ENCODE results near the gene ADPRHL1.

The ADPRHL1 gene

DNA sequence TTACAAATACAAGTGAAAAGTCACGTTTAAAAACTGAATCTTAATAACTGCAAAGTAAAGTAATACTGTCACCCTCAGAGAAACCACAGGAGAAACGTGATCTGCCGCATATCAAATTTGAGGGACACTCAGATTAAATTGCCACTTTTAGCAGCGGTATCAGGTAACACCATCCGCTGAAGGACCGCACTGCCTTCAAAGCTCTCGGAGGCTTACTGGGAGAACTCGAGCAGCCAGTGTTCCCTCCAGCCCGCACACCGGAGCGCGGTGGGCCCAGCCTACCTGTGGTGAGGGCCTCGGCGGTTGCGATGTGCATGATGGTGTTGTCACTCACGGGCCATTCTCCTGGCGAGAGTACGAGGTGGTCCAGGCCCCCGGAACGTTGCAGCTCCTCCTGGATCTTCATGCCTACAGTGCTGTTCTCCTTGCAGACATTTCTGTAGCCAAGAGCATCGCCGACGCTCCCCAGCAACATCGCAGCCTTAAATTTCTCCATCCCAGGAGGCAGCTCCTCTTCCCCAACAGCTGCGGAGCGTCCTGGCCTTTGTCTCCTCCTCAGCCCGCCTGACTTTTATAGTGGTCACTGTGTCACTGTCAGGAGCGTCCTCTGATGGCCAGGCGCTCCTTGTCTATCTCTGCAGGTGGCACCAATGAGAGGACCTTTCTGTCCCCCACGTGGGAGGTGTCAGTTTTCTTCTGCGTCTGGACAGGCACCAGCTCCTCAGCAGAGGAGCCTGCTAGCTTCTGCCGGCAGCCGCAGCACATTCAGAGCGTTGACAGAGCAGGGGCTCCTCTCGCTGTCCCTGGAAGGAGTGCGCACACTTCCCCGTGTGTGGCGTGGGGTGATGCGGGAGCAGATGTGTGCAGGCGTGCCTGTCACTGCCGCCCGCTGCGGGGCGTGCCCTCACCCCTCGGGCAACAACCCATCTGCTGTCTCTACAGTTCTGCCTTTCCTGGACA, at the start of gene ADPRHL1:
ADPRHL1 (minus strand) TSS at position 547 of the 960 bp plus-strand sequence; CDS start at position 496, 51 bp downstream.
- peak in 1 of 2 experiments; percentile 13 for DNase-seq

DNA sequence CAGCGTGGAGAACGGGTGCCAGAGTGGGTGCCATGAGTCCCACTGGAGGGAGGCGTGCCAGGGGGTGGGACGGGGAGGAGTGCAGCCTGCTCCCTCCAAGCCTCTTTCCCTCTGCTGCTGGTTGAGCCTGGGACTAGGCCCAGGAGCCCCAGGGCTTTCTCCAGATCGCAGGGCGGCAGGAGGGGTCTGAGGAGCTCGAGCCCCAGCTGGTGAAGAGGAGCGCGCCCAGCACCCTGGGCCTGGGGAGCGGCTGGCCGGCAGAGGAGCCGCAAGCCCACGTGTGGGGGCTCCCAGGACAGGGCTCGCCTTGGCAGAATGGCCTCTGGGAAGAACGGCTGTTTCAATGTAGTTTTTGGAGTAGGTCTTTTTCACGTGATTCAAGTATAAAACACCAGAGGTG, 49.4 kb upstream of the ADPRHL1 start:
- DNase-seq, result no peak

DNA sequence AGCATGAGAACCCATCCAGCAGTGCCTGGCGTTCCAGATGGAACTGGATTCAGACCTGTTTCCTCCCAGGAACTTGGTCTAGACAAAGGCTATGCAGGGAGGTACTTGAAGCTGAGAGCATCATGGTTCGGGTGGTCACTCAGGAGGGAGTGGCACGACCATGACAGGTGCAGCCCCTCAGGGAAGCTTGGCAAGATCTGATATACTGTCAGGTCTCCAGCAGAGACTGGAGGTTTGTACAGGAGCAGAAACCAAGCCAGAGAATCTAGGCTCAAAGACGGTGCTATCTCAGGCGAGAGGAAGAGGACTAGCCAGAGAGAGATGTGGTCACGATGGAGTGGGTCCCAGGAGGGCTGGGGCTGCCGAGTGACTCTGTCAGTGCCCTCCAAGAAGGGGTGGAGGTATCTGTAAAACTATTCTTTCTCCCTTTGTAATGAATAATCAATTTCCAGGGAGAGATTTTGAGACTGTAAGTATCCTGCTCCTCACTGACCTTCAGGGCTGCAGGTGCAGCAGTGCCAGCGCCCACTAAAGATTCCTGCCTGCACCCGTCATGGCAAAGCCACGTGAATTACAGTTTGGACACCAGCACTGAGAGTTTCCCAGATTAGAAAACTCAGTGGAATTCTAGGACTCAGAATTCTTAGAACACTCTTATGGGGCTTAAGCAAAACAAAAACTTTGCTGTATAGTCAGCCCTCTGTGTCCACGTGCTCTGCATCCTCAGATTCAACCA, 47.4 kb upstream of the ADPRHL1 start:
- no peak for DNase-seq

DNA sequence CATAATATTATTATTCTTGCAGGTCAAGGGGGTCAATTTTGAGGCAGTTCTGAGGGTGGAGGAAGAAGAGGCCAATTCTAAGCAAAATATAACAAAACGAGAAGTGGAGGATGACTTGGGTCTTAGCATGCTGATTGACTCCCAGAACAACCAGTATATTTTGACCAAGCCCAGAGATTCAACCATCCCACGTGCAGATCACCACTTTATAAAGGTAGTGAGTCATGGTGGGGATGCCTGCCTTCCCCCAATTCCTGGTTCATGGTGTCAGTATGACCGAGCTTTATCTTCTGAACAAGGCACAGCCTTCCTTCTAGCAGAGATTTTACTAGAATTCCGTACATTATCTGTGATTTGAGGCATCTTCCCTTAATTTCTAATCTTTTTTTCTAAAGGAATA, 46.6 kb upstream of the ADPRHL1 start:
- no peak for DNase-seq

DNA sequence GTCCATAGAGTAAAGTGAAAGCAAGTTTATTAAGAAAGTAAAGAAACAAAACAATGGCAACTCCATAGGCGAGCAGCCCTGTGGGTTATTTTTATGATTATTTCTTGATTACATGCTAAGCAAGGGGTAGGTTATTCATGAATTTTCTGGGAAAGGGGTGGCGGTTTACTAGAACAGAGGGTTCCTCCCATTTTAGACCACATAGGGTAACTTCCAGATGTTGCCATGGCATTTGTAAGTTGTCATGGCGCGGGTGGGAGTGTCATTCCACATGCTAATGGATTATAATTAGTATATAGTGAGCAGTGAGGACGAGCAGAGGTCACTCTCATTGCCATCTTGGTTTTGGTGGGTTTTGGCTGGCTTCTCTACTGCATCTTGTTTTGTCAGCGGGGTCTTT, 45.6 kb upstream of the ADPRHL1 start:
- no peak for DNase-seq

DNA sequence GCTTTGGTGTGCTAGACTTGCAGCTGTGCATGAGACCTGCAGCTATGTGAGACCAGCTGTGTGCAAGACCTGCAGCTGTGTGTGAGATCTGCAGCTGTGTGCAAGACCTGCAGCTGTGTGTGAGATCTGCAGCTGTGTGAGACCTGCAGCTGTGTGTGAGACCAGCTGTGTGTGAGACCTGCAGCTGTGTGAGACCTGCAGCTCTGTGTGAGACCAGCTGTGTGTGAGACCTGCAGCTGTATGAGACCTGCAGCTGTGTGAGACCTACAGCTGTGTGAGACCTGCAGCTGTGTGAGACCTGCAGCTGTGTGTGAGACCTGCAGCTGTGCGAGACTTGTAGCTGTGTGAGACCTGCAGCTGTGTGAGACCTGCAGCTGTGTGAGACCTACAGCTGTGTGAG, 43.9 kb upstream of the ADPRHL1 start:
- no peak for DNase-seq

DNA sequence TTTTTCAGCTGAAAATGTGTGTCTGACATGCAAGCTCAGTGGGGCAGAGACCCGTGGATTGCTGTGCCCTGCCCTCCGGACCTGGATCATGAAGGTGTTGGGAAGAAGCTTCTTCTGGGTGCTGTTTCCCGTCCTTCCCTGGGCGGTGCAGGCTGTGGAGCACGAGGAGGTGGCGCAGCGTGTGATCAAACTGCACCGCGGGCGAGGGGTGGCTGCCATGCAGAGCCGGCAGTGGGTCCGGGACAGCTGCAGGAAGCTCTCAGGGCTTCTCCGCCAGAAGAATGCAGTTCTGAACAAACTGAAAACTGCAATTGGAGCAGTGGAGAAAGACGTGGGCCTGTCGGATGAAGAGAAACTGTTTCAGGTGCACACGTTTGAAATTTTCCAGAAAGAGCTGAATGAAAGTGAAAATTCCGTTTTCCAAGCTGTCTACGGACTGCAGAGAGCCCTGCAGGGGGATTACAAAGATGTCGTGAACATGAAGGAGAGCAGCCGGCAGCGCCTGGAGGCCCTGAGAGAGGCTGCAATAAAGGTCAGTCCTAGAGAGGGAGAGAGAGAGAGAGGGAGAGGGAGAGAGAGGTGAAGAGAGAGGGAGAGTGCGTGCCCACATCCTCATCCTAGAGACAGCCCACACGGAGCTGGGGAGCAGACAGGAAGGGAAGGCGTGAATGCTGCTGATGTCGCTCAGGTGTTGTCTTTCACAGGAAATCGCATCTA, 42.4 kb upstream of the ADPRHL1 start:
- no peak for DNase-seq

DNA sequence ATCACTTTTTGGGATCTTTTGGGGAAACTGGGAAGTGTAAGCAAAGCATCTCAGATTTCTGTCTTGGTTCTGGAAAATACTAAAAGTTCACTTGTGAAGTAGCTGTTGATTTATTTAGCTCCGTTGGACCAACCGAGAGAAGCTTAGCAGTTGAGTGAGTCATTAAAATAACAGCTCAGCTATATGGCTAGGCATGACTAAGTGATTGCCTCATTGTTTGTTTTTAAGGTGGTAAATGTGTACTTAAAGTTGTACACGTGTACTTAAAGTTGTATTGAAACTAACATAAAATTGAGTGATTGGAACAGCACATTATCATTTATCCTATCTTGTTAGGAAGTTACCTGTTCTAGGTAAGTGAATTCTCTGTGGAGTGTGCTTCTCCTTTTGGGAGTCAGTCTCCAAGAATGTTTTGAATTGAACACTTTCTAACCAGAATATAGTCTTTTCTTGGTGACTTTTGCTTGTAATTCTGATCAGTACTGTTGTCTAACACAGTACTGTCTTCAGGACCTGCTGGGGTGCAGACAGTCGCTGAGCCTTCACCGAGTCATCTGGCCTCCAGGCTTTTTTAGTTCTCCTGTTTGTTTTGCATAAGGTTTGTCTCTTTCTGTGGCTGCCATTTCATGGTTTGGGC, 40.1 kb upstream of the ADPRHL1 start:
- DNase-seq, result no peak

DNA sequence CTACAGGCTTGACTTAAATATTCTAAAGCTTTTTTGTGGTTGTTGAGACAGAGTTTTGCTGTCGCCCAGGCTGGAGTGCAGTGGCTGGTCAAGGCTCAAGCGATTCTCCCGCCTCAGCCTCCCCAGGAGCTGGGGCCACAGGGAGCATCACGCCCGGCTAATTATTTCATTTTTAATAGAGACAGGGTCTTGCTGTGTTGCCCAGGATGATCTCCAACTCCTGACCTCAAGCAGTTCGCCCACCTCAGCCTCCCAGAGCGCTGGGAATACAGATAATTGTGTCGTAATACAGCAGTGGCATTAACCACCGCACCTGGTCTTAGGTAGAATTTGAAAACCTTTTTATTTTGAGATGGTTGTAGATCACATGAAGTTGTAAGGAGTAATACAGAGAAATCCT, 38.7 kb upstream of the ADPRHL1 start:
- DNase-seq, result no peak

DNA sequence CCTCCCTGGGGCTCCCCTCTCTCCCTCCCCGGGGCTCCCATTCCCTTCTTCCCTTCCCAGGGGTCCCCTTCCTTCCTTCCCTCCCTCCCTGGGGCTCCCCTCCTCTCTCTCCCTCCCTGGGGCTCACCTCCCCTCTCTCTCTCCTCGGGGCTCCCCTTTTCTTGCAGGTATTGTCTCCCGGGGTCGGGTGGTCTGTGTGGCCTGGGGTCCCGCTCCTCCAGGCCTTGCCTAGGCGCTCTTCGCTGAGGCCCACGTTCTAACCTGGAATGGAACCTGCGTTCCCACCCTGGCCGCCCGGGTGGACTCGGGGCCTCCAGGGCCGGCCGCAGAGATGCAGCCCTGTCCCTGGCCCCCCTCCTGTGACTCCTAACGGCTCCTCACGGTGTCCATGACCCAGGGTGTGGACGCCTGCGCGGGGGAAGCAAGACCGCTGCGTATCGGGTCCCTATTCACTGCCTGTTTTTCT, 38.2 kb upstream of the ADPRHL1 start:
- peak in 1 of 2 experiments; percentile 21 for DNase-seq

DNA sequence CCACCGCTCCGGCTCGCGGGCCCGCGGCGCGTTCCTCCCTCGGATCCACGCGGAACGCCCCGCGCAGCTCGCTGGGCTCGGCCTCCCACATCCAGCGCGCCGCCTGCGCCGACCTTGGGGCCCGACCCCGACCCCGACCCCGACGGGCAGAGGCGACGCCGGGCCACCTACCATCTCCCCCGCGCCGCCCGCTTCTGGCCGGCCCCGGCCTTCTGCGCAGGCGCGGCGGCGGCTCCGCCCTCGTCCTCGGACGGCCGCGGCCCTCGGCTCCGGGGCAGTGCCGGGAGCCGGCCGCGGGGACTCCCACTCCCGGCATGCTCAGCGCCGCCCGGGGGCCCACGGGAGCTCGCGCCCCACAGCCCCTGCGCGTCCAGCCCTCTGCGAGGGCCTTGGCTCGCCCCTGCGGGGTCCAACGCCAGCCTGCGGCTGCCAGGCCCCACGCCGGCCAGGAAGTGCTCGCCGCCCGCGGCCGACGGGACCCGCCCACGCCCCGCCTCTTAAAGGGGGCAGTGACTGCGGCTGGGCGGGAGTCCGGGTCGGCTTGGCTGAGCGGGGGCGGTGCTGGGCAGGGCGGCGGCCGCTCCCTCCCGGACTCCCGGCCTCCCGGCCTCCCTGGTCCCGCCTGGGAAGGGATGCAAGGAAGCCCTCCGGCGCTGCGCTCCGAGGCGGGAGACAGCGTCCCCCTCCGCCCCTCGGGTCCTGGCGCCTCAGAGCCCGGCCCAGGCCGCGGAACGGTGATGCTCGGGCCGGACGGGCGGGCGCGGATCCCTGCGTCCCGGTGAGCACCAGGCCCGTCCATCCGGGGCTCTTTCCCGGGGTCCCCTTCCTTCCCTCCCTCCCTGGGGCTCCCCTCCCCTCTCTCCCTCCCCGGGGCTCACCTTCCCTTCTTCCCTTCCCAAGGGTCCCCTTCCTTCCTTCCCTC, 37.5 kb upstream of the ADPRHL1 start, which contains the start of gene DCUN1D2:
DCUN1D2 (minus strand) TSS at position 216 of the 922 bp plus-strand sequence; CDS start at position 174, 42 bp downstream.
- peak; percentile 81 to 90 for DNase-seq

DNA sequence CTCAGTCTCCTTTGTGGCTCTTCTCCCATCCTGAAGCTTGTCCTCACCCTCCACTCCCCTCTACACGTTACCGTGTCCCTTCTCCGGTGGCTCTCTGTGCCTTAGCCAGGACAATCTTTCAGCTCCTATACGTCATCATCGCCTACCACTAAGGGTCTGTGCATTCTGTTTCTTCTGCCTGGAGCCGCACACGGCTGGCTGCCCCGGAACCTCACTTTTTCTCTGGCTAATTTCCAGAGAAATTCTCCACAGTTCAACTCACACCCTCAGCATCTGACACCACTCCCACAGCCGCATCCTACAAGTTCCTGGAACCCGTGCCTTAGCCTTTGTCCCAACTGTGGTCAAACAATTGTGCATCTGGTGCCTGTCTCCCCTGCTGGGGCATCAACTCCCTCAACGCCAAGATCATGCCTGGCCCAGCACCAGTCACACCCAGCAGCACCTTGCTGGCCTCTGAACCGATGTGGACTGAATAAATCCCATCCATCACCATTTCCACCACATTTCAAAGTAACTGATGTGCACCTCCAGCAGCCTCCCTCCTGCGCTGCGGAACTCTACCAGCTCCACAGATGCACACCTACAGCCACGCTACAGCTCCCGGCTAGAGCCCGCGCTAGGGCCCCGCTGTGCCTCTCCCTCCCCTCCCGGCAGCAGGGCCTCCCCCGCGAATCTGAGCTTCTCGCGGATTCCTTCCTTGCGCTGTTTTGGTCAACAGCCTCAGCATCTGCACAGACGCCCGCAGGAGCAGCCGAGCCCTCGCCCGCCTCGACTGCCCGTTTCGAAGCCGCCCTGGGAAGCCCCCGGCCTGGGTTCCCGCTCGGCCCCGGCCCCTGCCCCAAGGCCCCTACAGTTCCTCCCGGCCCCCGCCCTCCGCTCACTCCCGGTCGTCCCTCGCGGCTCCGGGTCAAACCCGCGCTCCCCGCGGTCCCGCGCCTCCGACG, 36.5 kb upstream of the ADPRHL1 start:
- peak in 1 of 2 experiments; percentile 14 for DNase-seq

DNA sequence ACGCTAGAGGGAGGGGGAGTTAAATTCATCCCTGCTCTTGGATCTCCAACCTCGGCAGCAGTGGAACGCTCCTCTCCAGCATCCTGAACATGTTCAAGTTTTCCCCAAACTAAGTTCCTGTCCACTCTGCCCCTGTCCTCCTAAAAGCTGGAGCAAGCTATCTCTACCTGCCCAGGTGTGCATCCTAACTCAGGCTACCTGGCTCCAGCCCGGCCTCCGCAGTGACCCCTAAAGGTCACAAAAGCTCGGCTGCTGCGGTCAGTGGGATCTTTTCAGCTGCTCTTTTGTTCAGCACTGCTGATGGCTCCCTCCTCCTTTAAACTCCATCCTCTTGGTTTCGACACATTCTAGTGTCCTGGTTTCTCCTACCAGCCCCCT, 35.9 kb upstream of the ADPRHL1 start:
- no peak for DNase-seq

DNA sequence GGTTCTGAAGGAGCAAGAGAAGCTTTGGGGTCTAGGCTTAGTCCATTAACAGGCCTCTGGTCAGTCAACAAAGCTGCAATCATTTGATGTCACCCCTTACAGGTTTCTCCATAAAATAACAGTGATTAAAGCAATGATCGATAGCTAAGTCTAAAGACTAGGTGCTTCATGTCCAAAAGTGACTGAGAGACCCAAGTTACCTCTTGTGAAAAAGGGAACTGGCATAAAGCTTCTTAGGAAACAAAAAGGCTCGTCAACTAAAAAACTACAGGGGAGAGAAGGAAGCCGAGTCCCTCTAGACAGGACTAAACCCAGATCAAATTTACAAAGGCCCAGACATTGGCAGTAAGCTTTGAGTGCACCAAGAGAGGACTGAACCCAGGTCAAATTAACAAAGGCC, 35.0 kb upstream of the ADPRHL1 start:
- DNase-seq, result no peak

DNA sequence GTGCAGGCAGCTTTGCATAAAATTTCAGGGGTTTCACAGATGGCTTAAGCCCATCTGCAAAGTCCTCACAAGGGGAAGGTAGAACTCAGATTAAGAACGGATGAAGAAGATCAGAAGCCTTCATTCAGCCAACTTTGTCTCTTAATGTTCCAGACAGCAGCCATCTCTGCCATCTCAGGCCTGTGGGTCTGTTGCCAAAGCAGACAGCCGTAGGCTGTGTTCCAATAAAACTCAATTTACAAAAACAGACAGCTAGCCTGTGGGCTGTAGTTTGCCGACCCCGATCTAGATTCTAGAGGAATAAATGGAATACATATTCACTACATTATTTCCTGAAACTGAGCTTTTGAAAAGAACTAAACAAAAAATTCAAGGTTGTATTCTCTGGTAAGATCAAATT, 33.4 kb upstream of the ADPRHL1 start:
- DNase-seq, result no peak

DNA sequence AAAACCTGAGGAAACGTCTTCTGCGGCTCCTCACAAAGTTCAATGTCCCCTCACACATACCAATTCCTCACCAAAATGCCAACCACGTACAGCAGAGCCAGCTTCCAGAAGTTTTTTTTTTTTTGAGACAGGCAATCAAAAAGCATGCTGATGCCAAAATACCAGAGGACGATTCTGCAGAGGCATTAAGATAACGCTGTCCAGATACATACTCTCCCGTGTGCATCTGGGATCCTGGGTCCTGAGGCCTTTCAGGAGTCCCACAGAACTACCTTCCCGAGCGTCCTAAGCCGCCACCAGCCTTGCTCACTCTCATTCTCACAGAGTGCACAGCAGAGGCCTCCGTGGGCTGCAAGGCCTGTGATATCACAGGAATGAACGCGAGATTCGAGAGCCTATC, 32.3 kb upstream of the ADPRHL1 start:
- DNase-seq, result no peak

DNA sequence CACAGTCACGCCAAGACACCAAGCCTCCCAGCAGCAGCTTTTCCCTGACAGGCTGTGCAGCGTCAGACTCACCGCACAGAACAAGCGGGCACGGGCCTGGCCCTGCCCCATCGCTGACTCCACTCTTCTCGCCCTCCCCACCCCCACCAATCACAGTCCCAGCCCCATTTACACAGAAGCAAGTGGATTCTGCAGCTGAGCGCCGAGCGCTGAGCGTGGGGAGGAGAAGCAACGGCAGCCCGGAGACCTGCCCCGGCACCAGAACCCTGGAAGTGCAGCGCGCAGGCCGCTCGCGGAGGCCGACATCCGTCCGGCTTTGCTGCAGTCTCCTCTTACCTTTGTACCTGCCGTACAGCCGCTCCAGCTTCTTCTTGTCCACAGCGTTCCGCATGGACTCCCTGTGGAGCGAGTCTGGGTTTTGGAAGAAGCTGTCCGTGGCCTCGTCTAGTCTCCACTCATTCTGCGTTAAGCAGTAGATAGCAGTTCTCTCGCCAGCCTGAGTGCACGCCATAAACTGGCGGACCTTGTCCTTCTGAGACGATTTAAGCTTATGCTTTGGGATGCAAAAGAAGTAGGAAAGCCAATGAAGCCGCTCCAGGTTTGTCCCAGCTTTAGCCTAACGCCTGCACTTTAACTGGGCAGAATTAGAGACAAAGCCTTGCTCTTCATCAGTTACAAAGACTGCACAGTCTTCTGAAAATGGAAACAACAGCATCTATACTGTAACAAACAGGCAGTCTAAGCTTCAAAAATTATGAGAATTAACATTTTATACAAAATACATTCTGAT, 30.4 kb upstream of the ADPRHL1 start:
- no peak for DNase-seq

DNA sequence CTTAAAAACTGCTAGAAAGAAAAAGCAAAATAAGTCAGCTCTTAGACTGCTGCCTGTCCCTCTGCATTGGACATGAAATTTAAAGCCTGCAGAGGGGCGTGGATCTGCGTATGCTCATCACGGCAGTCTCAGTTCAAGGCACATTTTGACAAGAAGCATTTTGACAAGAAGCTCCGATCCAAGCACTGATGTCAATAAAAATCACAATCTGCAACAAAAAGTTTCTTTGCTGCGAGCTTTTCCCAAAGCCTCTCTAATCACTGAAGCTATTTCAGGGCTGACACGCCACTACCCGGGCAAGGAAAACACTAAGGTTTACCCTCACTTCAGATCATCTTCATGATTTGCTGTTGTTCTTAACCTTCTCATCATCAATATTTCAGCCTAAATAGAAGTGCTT, 29.8 kb upstream of the ADPRHL1 start:
- DNase-seq, result no peak

DNA sequence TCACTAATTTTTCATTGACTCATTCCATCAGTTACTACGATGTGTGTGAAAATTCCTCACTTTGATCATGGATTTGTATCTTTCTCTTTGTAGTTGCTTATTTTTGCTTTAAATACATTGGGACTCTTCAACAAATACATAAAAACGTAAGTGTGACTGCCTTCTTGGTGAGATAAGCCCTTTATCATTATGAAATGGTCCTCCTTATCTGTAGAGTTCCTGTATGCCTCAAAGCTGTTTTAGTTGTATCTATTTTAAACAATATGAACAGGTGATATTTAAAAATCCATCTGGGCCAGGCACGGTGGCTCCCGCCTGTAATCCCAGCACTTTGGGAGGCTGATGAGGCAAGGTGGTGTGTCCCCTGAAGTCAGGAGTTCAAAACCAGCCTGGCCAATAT, 25.9 kb upstream of the ADPRHL1 start:
- no peak for DNase-seq
